ENCODE results near the gene ZNF813.
"Not testable (repeated sequence)": the region's sequence is repeated elsewhere in the genome, so short reads cannot be mapped to it uniquely, and the experiment has no call there.

Gene ZNF813

DNA sequence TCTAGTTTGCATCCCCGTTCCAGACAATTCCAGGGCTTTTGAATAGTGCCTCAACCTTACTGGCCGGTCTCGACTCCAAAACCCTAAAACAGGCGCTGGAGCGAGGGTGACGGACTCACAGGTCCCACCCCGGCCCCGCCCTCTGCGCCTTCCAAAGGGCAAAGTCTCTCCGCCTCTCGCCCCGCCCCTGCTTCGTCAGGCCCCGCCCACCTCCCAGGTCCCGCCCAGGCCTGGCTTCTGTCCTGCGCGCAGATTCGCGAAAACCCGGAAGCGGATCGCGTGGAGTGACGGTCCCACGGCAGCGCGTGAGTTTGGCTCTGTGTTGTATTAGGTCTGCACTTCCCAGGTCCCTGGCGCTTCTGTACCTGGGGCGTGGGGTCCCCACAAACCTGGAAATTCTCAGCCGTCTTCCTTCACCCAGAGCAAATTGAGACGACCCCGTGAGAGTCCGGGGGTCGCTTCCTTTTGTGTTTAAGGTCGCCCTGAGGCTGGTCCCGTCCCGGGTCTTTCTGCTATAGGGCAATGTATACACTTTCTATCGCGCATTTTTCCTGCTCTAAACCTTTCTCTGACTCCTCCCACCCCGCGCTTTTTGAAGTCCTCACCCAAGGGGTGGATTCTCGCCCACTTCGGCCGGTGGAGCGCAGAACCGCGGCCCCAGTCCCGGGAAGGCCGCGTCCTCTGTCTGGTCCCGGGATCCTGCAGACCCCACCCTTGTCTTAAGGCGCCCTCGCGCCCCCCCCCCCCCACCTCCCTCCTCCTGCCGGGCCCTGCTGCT, at the start of gene ZNF813:
TSS of gene ZNF813 (plus strand) at position 249 of the 778 bp plus-strand sequence. CDS start 16,090 bp downstream, outside the sequence.
- DNase-seq = peak; percentile 47

DNA sequence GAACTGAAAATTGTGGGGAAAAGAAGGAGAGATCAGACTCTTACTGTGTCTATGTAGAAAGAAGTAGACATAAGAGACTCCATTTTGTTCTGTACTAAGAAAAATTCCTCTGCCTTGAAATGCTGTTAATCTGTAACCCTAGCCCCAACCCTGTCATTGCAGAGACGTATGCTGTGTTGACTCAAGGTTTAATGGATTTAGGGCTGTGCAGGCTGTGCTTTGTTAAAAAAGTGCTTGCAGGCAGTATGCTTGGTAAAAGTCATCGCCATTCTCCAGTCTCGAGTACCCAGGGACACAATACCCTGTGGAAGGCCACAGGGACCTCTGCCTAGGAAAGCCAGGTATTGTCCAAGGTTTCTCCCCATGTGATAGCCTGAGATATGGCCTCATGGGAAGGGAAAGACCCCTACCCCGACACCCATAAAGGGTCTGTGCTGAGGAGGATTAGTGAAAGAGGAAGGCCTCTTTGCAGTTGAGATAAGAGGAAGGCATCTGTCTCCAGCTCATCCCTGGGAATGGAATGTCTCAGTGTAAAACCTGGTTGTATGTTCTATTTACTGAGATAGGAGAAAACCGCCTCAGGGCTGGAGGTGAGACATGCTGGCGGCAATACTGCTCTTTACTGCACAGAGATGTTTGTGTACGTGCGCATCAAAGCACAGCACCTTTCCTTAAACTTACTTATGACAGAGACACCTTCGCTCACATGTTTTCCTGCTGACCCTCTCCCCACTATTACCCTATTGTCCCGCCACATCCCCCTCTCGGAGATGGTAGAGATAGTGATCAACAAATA, 46.8 kb upstream of the ZNF813 start:
- DNase-seq = not testable (repeated sequence)

DNA sequence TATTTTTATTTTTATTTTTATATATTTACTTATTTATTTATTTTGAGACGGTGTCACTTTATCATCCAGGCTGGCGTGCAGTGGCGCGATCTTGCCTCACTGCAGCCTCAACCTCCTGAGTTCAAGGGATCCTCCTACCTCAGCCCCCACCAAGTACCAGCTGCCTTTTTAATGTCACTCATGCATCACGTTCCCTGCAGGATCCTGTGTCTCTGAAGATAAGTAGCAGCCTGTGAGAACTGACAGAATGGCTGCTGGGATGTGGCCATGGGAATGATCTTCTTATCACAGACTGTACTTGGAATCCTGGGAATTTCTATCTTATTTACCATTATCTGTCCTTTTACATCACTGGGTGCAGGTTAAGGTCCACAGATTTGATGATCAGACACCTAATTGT, 45.0 kb upstream of the ZNF813 start:
- no peak for DNase-seq

DNA sequence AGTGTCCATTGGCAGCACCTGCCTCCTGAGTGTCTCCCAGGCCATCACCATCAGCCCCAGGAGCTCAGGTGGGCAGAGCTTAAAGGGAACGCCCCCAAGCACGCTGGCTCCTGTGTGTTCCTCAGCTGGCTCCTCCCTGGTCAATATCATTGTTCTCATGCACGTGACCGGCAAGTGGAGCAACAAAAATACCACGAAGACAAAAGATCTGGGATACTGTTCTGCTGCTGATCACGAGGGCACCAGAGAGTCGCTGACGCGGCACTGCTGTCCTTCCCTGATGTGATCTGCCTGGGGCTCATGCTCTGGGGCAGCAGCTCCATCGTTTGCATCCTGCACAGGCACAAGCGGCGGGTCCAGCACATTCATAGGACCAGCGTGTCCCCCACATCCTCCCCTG, 44.5 kb upstream of the ZNF813 start:
- not testable (repeated sequence) for DNase-seq

DNA sequence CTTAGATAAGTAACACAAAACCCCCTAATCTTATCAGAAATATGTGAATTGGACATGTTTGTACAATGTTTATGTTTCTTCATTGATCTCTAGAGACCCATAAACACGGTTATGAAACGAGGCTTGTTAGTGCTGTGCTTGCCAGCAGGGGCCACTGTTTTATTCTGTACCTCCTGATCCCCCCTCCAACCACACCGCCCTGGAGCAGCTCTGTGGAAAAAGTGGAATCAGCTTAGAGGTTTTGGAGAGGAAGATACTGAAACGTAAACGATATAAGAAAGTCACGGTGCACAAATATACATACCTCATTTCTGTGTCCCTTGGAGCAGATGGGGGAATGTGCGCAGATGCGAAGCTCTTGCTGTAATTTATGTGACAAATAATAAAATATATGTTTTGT, 43.9 kb upstream of the ZNF813 start:
- peak; percentile 0 for DNase-seq

DNA sequence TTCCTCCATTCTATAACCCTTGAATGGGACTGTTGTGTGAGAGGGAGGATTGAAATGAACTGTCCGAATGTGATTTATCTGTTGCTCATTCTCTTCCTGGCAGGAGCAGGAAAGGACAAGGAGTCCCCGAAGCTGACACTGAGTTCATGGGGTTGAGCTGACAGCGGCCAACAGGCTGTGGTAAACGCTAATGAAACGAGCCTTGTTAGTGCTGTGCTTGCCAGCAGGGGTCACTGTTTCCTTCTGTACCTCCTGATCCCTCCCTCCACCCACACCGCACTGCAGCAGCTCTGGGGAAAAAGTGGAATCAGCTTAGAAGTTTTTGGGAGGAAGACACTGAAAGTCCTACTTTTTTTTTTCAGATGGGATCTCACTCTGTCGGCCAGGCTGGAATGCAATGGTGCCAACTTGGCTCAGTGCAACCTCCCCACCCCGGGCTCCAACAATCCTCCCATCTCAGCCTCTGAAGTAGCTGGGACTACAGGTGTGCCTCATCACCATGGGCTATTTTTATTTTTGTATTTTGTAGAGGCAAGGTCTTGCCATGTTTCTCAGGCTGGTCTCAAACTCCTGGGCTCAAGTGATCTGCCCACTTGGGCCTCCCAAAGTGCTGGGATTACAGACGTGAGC, 42.5 kb upstream of the ZNF813 start:
- DNase-seq = peak; percentile 25

DNA sequence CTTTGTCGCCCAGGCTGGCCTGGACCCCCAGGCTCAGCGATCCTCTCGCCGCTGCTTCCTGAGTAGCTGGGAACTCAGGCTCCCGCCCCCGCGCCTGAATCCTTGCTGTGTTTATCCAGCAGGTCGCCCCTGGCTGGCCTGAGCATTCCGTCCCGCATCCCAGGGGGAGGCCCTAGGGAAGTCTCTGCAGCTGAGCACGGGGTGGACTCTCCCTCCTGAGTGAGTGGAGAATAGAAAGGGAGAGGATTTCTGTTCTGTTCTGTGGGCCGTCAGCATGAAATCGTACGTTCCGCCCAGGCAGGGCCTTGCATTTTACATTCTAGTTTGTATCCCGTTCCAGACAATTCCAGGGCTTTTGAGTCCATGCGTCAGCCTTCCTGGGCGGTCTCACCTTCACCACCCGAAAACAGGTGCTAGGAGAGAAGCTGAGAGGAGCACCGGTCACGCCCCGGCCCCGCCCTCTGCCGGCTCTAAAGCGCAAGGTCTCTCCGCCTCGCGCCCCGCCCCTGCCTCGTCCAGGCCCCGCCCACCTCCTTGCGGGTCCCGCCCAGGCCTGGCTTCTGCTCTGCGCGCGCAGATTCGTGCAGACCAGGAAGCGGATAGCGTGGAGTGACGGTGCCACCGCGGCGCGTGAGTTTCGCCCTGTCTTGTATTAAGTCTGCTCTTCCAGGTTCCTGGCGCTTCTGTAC, 36.0 kb upstream of the ZNF813 start, which contains the start of gene ZNF761:
TSS of gene ZNF761 (plus strand) at position 586 of the 689 bp plus-strand sequence. CDS start 15,285 bp downstream, outside the sequence.
- DNase-seq = peak; percentile 72

DNA sequence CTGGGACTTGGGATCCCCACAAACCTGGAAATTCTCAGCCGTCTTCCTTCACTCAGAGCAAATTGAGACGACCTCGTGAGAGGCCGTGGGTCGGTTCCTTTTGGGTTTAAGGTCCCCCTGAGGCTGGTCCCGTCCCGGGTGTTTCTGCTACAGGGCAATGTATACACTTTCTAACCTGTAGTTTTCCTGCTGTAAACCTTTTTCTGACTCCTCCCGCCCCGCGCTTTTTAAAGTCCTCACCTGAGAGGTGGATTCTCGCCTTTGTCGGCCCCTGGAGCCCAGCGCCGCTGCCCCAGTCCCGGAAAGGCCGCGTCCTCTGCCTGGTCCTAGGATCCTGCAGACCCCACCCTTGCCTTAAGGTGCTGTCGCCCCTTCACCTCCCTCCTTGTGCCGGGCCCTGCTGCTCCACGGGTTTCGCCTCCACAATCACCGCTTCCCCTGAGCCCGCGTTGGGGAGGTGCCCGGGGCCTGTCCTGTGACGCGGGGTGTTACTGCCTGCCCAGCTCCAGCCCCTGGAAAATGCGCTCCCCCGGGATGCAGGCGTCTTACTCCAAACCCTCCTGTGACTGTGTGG, 35.4 kb upstream of the ZNF813 start:
- no peak for DNase-seq

DNA sequence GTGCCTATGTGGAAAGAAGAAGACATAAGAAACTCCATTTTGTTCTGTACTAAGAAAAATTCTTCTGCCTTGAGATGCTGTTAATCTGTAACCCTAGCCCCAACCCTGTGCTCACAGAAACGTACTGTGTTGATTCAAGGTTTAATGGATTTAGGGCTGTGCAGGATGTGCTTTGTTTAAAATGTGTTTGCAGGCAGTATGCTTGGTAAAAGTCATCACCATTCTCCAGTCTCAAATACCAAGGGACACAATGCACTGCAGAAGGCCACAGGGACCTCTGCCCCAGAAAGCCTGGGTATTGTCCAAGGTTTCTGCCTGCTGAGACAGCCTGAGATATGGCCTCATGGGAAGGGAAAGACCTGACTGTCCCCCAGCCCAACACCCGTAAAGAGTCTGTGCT, 23.7 kb upstream of the ZNF813 start:
- DNase-seq = not testable (repeated sequence)

DNA sequence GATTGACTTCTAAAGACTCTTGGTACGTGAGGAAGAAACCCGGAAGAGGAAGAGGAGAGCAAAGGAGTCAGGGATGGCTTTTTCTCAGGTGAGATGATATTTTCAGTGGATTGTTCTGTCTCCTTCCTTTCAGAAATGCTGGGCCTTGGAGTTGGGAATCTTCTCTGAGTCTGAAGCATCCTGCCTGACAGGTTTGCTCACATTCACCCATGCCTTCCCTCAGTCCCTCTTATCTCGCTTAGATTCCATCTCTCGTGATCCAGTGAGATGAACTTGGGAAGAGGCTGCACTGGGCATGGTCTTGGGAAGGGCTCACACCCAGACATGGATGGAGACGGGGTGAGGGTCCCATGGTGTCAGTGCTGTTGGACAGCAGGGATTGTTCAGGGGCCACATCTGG, 20.3 kb upstream of the ZNF813 start:
- not testable (repeated sequence) for DNase-seq

DNA sequence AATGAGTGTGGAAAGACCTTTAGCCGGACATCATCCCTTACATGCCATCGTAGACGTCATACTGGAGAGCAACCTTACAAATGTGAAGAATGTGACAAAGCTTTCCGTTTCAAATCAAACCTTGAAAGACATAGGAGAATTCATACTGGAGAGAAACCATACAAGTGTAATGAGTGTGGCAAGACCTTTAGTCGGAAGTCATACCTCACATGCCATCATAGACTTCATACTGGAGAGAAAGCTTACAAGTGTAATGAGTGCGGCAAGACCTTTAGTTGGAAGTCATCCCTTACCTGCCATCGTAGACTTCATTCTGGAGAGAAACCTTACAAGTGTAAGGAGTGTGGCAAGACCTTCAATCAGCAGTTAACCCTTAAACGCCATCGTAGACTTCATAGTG, 11.7 kb upstream of the ZNF813 start:
- DNase-seq = no peak

DNA sequence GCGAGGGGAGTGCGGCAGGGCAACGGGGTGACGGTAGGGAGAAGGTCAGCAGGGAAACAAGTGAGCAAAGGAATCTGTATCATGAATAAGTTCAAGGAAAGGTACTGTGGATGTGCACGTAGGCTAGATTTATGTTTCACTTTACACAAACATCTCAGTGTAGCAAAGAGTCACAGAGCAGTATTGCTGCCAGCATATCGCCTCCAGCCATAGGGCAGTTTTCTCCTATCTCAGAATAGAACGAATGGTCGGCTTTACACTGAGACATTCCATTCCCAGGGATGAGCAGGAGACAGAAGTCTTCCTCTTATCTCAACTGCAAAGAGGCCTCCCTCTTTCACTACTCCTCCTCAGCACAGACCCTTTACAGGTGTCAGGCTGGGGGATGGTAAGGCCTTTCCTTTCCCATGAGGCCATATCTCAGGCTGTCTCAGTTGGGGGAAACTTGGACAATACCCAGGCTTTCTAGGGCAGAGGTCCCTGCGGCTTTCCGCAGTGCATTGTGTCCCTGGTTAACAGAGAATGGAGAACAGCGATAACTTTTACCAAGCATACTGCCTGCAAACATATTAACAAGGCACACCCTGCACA, 7.3 kb upstream of the ZNF813 start:
- not testable (repeated sequence) for DNase-seq

DNA sequence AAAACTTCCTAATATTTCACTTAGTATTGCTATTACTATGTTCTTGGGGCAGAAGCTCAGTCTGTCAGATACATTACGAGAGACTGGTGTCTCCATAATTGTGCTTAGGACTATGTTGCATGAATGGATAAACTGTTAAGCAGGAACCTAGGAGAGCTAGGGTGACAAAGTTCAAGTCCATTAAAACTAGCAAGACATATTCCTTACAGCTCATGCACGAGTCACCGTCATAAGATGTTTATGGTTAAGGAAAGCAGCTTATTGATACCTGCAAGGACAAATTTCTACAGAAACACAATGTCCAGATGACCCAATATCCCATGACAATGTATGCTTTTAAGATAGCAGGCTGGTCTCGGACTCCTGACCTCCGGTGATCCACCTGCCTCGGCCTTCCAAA, 5.7 kb upstream of the ZNF813 start:
- no peak for DNase-seq

DNA sequence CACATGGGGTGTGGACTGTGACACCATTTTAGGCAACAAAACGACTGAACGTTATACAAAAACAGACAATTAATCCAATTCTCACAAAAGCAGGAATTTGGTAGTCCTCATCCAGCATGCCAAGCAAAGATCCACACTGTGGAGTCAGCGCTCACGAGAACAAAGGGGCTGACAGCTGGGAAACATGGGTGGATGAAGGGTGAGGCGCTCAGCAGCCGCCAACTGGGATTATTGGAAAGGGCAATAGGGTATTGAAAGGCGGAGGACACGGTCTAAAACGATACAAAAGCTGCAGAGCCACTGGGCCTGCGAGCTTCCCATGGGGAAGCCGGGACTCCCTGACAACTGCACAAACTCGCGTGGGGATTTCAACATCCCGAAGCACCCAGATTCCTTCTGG, 4.7 kb upstream of the ZNF813 start:
- no peak for DNase-seq

DNA sequence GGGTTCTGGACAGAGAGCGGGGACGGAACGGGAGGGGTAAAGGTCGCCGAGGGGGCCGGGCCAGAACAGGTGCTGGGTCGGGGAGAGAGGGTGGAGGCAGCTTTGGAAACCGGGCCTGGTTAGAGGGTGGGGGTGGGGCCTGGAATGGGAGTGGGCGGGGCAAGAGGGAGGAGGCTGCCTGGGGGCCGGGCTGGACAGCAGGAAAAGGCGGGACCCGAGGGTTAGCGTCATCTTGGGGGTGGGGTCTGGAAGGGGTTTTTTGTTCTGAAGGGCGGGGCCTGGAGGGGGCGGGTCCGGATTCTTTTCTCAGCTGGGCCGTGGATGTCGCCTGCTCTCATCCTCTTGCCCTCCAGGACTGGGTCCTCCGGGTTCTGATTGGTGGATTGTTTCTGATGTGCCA, 4.3 kb upstream of the ZNF813 start:
- DNase-seq = no peak

DNA sequence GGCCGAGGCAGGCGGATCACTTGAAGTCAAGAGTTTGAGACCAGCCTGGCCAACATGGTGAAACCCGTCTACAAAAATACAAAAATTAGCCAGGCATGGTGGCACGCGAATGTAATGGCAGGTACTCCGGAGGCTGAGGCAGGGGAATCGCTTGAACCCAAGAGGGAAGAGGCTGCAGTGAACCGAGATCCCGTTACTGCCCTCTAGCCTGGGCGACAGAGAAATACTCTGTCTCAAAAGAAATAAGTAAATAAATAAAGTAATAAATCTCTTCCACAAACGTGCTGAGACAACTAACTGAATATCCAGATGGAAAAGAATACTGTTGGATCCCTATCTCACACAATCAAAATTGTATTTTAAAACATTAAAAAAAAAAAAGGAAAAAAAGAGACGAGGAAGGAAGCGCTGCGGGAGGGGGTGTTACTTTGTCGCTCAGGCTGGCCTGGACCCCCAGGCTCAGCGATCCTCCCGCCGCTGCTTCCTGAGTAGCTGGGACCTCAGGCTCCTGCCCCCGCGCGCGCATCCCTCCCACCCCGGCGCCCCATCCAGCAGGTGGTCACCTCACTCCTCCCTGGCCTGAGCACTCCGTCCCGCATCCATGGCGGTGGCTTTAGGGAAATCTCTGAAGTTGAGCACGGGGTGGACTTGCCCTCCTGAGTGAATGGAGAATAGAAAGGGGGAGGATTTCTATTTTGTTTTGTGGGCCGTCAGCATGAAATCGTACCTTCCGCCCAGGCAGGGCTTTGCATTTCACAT, 628 bp upstream of the ZNF813 start:
- DNase-seq = no peak

DNA sequence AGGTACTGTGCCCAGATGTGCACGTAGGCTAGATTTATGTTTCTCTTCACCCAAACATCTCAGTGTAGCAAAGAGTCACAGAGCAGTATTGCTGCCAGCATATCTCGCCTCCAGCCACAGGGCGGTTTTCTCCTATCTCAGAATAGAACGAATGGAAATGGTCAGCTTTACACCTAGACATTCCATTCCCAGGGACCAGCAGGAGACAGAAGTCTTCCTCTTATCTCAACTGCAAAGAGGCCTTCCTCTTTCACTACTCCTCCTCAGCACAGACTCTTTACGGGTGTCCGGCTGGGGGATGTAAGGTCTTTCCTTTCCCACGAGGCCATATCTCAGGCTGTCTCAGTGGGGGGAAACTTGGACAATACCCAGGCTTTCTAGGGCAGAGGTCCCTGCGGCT, 1.1 kb downstream of the ZNF813 start:
- not testable (repeated sequence) for DNase-seq

DNA sequence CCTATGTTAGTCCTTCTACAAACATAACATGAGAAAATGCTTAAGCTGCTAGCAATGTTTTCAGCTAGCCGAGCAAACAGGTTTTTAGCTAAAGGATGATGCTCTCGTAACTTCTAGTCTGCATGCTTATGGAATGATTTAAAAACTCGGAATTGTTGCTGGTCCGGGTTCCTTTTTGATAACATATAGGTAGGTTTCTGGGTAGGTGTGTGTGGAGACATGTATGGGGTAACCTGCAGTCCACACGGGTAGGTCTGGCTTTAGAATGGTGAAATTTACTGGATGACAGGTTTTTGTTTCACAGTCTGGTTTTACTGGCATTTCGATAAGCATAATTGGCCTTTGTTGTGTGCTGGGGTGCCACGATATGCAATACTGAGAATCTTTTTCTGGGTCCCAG, 4.4 kb downstream of the ZNF813 start:
- no peak for DNase-seq

DNA sequence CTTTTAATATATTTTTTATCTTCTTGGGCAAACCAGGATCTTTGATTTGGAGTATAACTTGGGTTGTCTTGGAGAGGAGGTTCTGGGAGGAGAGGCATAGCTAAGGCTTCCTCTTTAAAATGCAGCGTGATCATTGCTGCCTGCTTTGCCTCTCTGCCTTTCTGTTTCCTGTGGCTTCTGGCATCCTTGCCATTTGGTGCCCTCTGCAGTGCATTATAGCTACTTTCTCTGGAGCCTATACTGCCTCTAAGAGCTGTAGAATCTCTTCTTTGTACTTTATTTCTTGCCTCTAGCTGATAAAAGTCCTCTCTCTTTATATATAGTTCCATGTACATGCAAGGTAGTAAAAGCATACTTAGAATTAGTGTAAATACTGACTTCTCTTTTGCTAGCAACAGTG, 7.3 kb downstream of the ZNF813 start:
- not testable (repeated sequence) for DNase-seq

DNA sequence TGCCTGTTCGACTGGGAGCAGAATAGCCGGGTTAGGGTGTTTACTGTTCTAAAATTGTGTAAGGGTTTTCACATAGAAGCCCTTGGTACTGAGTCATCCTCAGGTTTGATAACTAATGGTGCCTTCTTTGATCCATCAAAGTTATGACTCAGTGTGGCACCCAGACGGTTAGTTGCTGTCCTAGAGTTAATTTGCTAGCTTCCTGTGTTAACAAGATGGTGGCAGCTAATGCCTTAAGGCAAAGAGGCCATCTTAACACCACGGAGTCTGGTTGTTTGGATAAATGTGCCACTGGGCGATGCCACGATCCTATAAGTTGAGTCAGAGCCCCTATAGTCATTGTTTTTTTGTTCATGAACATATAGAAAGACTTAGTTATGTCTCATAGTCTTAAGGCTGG, 7.9 kb downstream of the ZNF813 start:
- DNase-seq = not testable (repeated sequence)

DNA sequence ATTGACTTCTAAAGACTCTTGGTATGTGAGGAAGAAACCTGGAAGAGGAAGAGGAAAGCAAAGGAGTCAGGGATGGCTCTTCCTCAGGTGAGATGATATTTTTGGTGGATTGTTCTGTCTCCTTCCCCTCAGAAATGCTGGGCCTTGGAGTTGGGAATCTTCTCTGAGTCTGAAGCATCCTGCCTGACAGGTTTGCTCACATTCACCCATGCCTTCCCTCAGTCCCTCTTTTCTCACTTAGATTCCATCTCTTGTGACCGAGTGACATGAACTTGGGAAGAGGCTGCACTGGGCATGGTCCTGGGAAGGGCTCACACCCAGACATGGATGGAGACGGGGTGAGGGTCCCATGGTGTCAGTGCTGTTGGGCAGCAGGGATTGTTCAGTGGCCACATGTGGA, 16.2 kb downstream of the ZNF813 start:
- DNase-seq = not testable (repeated sequence)
